Neuronal stem cell (in vitro differentiated cells): ENCODE data around the gene PLCH1.
A peak's percentile ranks its signal among the peaks of the same experiment; 100 is the strongest.

Experiments used
- DNase-seq: peaks from one replicate; pipeline ENCODE4 v3.0.0-alpha.2; 2013; ENCODE audit warnings: low spot score
- H2AFZ ChIP-seq: one replicate; pipeline ENCODE4 v1.6.1; 2013; ENCODE audit warnings: mild to moderate bottlenecking, low read length, inconsistent platforms
- H2AK5ac ChIP-seq: 2 replicates; pipeline ENCODE4 v1.6.1; 2013; ENCODE audit warnings: low read depth, mild to moderate bottlenecking, inconsistent platforms, low read length, moderate library complexity, mixed read lengths
- H2BK120ac ChIP-seq: 2 replicates; pipeline ENCODE4 v1.6.1; 2013; ENCODE audit warnings: low read depth, mild to moderate bottlenecking, inconsistent platforms, low read length, moderate library complexity, mixed read lengths
- H2BK12ac ChIP-seq: one replicate; pipeline ENCODE4 v1.6.1; 2013; ENCODE audit warnings: low read length, inconsistent platforms
- H2BK15ac ChIP-seq: 2 replicates; pipeline ENCODE4 v1.6.1; 2013; ENCODE audit warnings: mild to moderate bottlenecking, low read length, inconsistent platforms, mixed read lengths
- H2BK5ac ChIP-seq: one replicate; pipeline ENCODE4 v1.6.1; 2013; ENCODE audit warnings: inconsistent platforms, mild to moderate bottlenecking, low read length, moderate library complexity
- H3K14ac ChIP-seq: one replicate; pipeline ENCODE4 v1.6.1; 2013; ENCODE audit warnings: low read length, inconsistent platforms
- H3K18ac ChIP-seq: 2 replicates; pipeline ENCODE4 v1.6.1; 2013; ENCODE audit warnings: low read length, inconsistent platforms
- H3K23ac ChIP-seq: 2 replicates; pipeline ENCODE4 v1.6.1; 2013; ENCODE audit warnings: low read depth, mild to moderate bottlenecking, mixed read lengths, low read length, inconsistent platforms; ENCODE audit not compliant: poor library complexity
- H3K27ac ChIP-seq: replicated peaks from 3 replicates; pipeline ENCODE4 v1.5.1; 2013; ENCODE audit warnings: low read length, inconsistent platforms
- H3K27me3 ChIP-seq, 3 experiments: 2 replicates each; pipeline ENCODE4 v1.6.1; 2013; ENCODE audit warnings: low read length in 3 of 3, mild to moderate bottlenecking in 2 of 3, inconsistent platforms in 1 of 3, low read depth in 1 of 3, mixed read lengths in 1 of 3, moderate library complexity in 1 of 3; ENCODE audit not compliant: control insufficient read depth in 3 of 3, insufficient read depth in 3 of 3
- H3K36me3 ChIP-seq, 2 donors: replicated peaks in 1 of 2; 2 replicates each; pipeline ENCODE4 v1.6.1; 2013; ENCODE audit warnings: low read length in 2 of 2; ENCODE audit not compliant: control insufficient read depth in 2 of 2, insufficient read depth in 2 of 2
- H3K4ac ChIP-seq: 2 replicates; pipeline ENCODE4 v1.6.1; 2013; ENCODE audit warnings: inconsistent platforms, mild to moderate bottlenecking, low read length, moderate library complexity
- H3K4me1 ChIP-seq, 2 donors: 1 replicate in 1 of 2; 2 replicates in 1 of 2; pipeline ENCODE4 v1.6.1; 2013; ENCODE audit warnings: low read length in 2 of 2, low read depth in 1 of 2; ENCODE audit not compliant: control insufficient read depth in 2 of 2, insufficient read depth in 1 of 2
- H3K4me2 ChIP-seq: one replicate; pipeline ENCODE4 v1.6.1; 2013; ENCODE audit warnings: mild to moderate bottlenecking, low read length, inconsistent platforms; ENCODE audit not compliant: insufficient read depth, poor library complexity, severe bottlenecking
- H3K4me3 ChIP-seq, 2 donors: 2 replicates each; pipeline ENCODE4 v1.5.1; 2013; ENCODE audit warnings: low read length in 2 of 2, mild to moderate bottlenecking in 2 of 2, inconsistent platforms in 1 of 2, moderate library complexity in 1 of 2
- H3K79me1 ChIP-seq: one replicate; pipeline ENCODE4 v1.6.1; 2013; ENCODE audit warnings: low read depth, mild to moderate bottlenecking, inconsistent platforms, low read length, moderate library complexity
- H3K9ac ChIP-seq: one replicate; pipeline ENCODE4 v1.6.1; 2013; ENCODE audit warnings: mild to moderate bottlenecking, low read depth, low read length, inconsistent platforms; ENCODE audit not compliant: poor library complexity
- H3K9me3 ChIP-seq, 2 donors: replicated peaks in 1 of 2; 2 replicates each; pipeline versions ENCODE3 to v1.6.1; 2013; ENCODE audit warnings: low read length in 2 of 2, mild to moderate bottlenecking in 2 of 2, inconsistent platforms in 1 of 2, low read depth in 1 of 2, mixed read lengths in 1 of 2, moderate library complexity in 1 of 2; ENCODE audit not compliant: control insufficient read depth in 2 of 2, insufficient read depth in 1 of 2
- H4K8ac ChIP-seq: one replicate; pipeline ENCODE4 v1.6.1; 2013; ENCODE audit warnings: low read depth, mild to moderate bottlenecking, inconsistent platforms, low read length, moderate library complexity
- H4K91ac ChIP-seq: one replicate; pipeline ENCODE4 v1.6.1; 2013; ENCODE audit warnings: low read length, low read depth, mild to moderate bottlenecking, inconsistent platforms; ENCODE audit not compliant: poor library complexity
- WGBS, 2 donors: extraction: QIAGEN DNeasy Blood & Tissue Kit; methylation state at CpG; one replicate each; pipeline ENCODE4 v1.1.7; 2013; ENCODE audit warnings: missing lambda C conversion rate in 2 of 2, mixed read lengths in 1 of 2; ENCODE audit not compliant: insufficient read length in 2 of 2, insufficient replicate concordance in 1 of 2; ENCODE audit errors: extremely low coverage in 2 of 2; 5-methylcytosine and 5-hydroxymethylcytosine counted together

PLCH1 gene

GRCh38 chr3:155741101-155741500 is 3.8 kb downstream of the PLCH1 start:
- no peak overlapping the region for H3K4me3 ChIP-seq
- no peak overlapping the region for H2BK15ac ChIP-seq
- peaks cover 8 to 25% of the 10 kb centered on the region in 2 donors for H3K4me1 ChIP-seq
- no peak overlapping the region for H2BK120ac ChIP-seq
- H4K8ac ChIP-seq = no peak overlapping the region
- peaks cover 3% of the 10 kb centered on the region for H3K79me1 ChIP-seq
- no peak overlapping the region for H2BK5ac ChIP-seq
- no peak for DNase-seq
- H3K36me3 ChIP-seq = peaks cover 0 to 12% of the 10 kb centered on the region in 2 donors
- WGBS, 2 donors = no CpG with 5 or more reads among the region's 3 CpGs
- no peak overlapping the region for H3K18ac ChIP-seq
- H2AK5ac ChIP-seq = no peak overlapping the region
- peak overlapping the region; percentile 54 for H3K27ac ChIP-seq
- no peak overlapping the region for H3K14ac ChIP-seq
- H3K23ac ChIP-seq = no peak overlapping the region
- no peak overlapping the region for H4K91ac ChIP-seq
- H3K4ac ChIP-seq = no peak overlapping the region
- H3K9ac ChIP-seq = no peak overlapping the region
- H2AFZ ChIP-seq = no peak overlapping the region
- H3K27me3 ChIP-seq = no peaks in the 10 kb centered on the region
- H3K9me3 ChIP-seq = no peaks in the 10 kb centered on the region
- H3K4me2 ChIP-seq = peak overlapping the region; percentile 15
- H2BK12ac ChIP-seq = no peak overlapping the region

GRCh38 chr3:155739154-155739553 is 5.7 kb downstream of the PLCH1 start:
- H2AK5ac ChIP-seq = no peak overlapping the region
- no peak overlapping the region for H4K91ac ChIP-seq
- H3K4me2 ChIP-seq = no peak overlapping the region
- no peak overlapping the region for H3K27ac ChIP-seq
- H3K79me1 ChIP-seq = peaks cover 1% of the 10 kb centered on the region
- H3K18ac ChIP-seq = no peak overlapping the region
- no peak overlapping the region for H3K4me3 ChIP-seq
- DNase-seq = no peak
- H2BK120ac ChIP-seq = no peak overlapping the region
- H2BK12ac ChIP-seq = no peak overlapping the region
- H3K14ac ChIP-seq = no peak overlapping the region
- peaks cover 0 to 4% of the 10 kb centered on the region in 2 donors for H3K9me3 ChIP-seq
- no peak overlapping the region for H4K8ac ChIP-seq
- no peak overlapping the region for H2BK15ac ChIP-seq
- H3K9ac ChIP-seq = no peak overlapping the region
- WGBS, 2 donors = no CpG with 5 or more reads among the region's 5 CpGs
- H3K4me1 ChIP-seq = peaks cover 8 to 22% of the 10 kb centered on the region in 2 donors
- no peak overlapping the region for H3K4ac ChIP-seq
- no peak overlapping the region for H2AFZ ChIP-seq
- no peaks in the 10 kb centered on the region for H3K27me3 ChIP-seq
- no peak overlapping the region for H3K23ac ChIP-seq
- peaks cover 0 to 25% of the 10 kb centered on the region in 2 donors for H3K36me3 ChIP-seq
- no peak overlapping the region for H2BK5ac ChIP-seq

- H4K91ac ChIP-seq = no peak overlapping the region
- H2BK5ac ChIP-seq = no peak overlapping the region
- H3K4ac ChIP-seq = no peak overlapping the region
- no peak overlapping the region for H3K9ac ChIP-seq
- H3K14ac ChIP-seq = no peak overlapping the region
- WGBS, 2 donors = no CpG with 5 or more reads among the region's 13 CpGs
- H3K27me3 ChIP-seq = no peaks in the 10 kb centered on the region
- no peak overlapping the region for H2AFZ ChIP-seq
- DNase-seq = no peak
- H3K4me1 ChIP-seq = peaks cover 8 to 22% of the 10 kb centered on the region in 2 donors
- no peak overlapping the region for H4K8ac ChIP-seq
- H3K4me3 ChIP-seq = no peak overlapping the region
- H2BK12ac ChIP-seq = no peak overlapping the region
- no peak overlapping the region for H2BK15ac ChIP-seq
- peaks cover 0 to 4% of the 10 kb centered on the region in 2 donors for H3K9me3 ChIP-seq
- no peak overlapping the region for H3K23ac ChIP-seq
- H3K18ac ChIP-seq = no peak overlapping the region
- H3K27ac ChIP-seq = no peak overlapping the region
- H2BK120ac ChIP-seq = no peak overlapping the region
- peaks cover 1% of the 10 kb centered on the region for H3K79me1 ChIP-seq
- H3K36me3 ChIP-seq = peaks cover 0 to 28% of the 10 kb centered on the region in 2 donors
- H2AK5ac ChIP-seq = no peak overlapping the region
- no peak overlapping the region for H3K4me2 ChIP-seq
Measured at GRCh38 chr3:155738580-155739076, 6.2 kb downstream of the PLCH1 start.

- no peak for DNase-seq
- no peak overlapping the region for H3K14ac ChIP-seq
Measured at GRCh38 chr3:155737844-155738460, 6.9 kb downstream of the PLCH1 start.

More at GRCh38 chr3:155737844-155738460, 6.9 kb downstream of the PLCH1 start:
- Histone ChIP-seq H3K9me3 (peaks cover 0 to 11% of the 10 kb centered on the region in 2 donors), H2BK12ac (no peak overlapping the region), H2BK5ac (no peak overlapping the region), H4K91ac (no peak overlapping the region), H3K23ac (no peak overlapping the region), H3K36me3 (peaks cover 0 to 28% of the 10 kb centered on the region in 2 donors), H3K4me2 (no peak overlapping the region), H3K27ac (peak overlapping the region; percentile 4), H4K8ac (no peak overlapping the region), H3K27me3 (no peaks in the 10 kb centered on the region), H2BK120ac (no peak overlapping the region), H3K4me1 (peaks cover 8 to 21% of the 10 kb centered on the region in 2 donors), H2BK15ac (no peak overlapping the region), H3K9ac (no peak overlapping the region), H3K4ac (no peak overlapping the region), H3K4me3 (no peak overlapping the region), H2AK5ac (no peak overlapping the region), H2AFZ (no peak overlapping the region), H3K18ac (no peak overlapping the region), H3K79me1 (peaks cover 1% of the 10 kb centered on the region)
- WGBS, 2 donors = no CpG with 5 or more reads among the region's 8 CpGs
